Non-pigmented ciliary epithelial cell (primary cell): ENCODE data around the gene CPXM2.

Experiments
- DNase-seq: peaks from one replicate; pipeline ENCODE4 v3.0.0-alpha.2; 2010; ENCODE audit warnings: low read depth

Gene CPXM2

GRCh38 chr10:123771877-123772644 is 119.5 kb downstream of the CPXM2 start:
- no peak for DNase-seq

GRCh38 chr10:123769647-123770046 is 122.0 kb downstream of the CPXM2 start:
- no peak for DNase-seq

GRCh38 chr10:123766761-123767160 is 124.8 kb downstream of the CPXM2 start:
- no peak for DNase-seq

- DNase-seq, result no peak
Observed at GRCh38 chr10:123766012-123766411, 125.6 kb downstream of the CPXM2 start.

GRCh38 chr10:123761666-123762230 is 129.9 kb downstream of the CPXM2 start:
- no peak for DNase-seq

GRCh38 chr10:123761038-123761428 is 130.6 kb downstream of the CPXM2 start:
- no peak for DNase-seq

GRCh38 chr10:123760356-123761037 is 131.1 kb downstream of the CPXM2 start:
- DNase-seq, result no peak

- no peak for DNase-seq
Observed at GRCh38 chr10:123759501-123760031, 132.0 kb downstream of the CPXM2 start.

GRCh38 chr10:123759041-123759440 is 132.6 kb downstream of the CPXM2 start:
- no peak for DNase-seq

GRCh38 chr10:123757853-123758252 is 133.8 kb downstream of the CPXM2 start:
- no peak for DNase-seq

- no peak for DNase-seq
Observed at GRCh38 chr10:123755061-123755460, 136.5 kb downstream of the CPXM2 start.

- DNase-seq, result no peak
Observed at GRCh38 chr10:123754123-123754522, 137.5 kb downstream of the CPXM2 start.

- DNase-seq, result no peak
Observed at GRCh38 chr10:123751342-123752134, 140.1 kb downstream of the CPXM2 start.

- DNase-seq, result no peak
Observed at GRCh38 chr10:123750901-123751300, 140.7 kb downstream of the CPXM2 start.

GRCh38 chr10:123748711-123749110 is 142.9 kb downstream of the CPXM2 start:
- no peak for DNase-seq

- DNase-seq, result no peak
Observed at GRCh38 chr10:123747426-123747825, 144.2 kb downstream of the CPXM2 start.

- no peak for DNase-seq
Observed at GRCh38 chr10:123746942-123747341, 144.7 kb downstream of the CPXM2 start.

- no peak for DNase-seq
Observed at GRCh38 chr10:123746520-123746919, 145.1 kb downstream of the CPXM2 start.

GRCh38 chr10:123746061-123746460 is 145.5 kb downstream of the CPXM2 start:
- DNase-seq, result no peak

- DNase-seq, result no peak
Observed at GRCh38 chr10:123744224-123744536, 147.4 kb downstream of the CPXM2 start.

- no peak for DNase-seq
Observed at GRCh38 chr10:123743441-123744223, 148.0 kb downstream of the CPXM2 start.
